ENCODE results near the gene ESRRG.
"Not testable (repeated sequence)": the region's sequence is repeated elsewhere in the genome, so short reads cannot be mapped to it uniquely, and the experiment has no call there.

ESRRG gene

DNA sequence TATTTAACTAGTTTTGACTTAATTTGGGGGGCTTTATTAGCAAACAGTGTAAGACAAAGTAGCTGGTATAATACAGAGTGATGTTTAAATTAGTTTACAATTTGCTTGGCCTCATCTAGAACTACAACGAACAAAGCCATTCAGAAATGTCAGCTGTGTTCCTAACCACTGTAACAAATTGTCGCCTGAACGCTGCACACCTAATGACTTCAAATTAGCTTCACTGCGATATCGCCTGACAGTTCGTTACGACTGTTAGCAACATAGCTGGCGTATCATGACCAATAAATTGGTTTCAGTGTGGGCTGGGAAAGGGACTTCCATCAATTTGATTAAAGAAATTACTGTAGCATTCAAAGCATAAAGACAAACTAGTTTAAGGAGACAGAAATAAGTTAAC is 160.1 kb downstream of the ESRRG start:
- DNase-seq (ENCODE audit: low spot score) = no peak

DNA sequence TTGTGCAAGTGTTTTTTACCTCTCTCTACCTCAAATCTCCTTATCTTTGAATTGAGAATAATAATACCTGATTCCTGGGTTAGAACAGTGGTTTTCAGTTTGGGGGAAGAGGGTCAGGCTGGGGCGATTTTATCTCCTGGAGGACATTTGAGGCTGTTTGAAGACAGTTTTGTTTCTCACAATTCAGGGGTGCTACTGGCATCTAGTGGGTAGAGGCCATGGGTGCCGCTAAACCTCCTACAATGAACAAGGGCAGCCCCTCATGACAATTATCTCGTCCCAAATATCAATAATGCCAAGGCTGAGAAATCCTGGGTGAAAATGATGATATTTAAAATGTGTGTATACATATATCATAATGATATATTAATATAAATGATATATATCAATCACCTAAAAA is 160.8 kb downstream of the ESRRG start:
- no peak for DNase-seq (ENCODE audit: low spot score)

DNA sequence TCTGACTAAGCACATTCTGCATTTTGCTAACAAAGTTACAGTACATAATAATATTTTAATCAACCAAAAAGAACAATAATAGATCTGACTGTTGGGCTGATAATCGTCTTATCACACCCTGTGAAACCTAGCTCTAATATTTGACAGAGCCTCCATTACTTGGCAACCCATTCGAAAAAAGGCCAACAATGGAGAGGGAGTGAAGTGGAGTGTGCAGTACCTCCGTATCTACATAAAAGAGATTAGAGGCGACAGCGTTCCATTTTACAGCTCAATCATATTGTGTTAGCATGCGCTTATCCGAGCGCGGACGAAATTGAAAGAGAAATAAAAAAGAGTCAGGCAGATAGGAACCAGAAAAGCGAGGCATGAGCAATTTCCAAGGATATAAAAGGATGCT is 162.7 kb downstream of the ESRRG start:
- no peak for DNase-seq (ENCODE audit: low spot score)

DNA sequence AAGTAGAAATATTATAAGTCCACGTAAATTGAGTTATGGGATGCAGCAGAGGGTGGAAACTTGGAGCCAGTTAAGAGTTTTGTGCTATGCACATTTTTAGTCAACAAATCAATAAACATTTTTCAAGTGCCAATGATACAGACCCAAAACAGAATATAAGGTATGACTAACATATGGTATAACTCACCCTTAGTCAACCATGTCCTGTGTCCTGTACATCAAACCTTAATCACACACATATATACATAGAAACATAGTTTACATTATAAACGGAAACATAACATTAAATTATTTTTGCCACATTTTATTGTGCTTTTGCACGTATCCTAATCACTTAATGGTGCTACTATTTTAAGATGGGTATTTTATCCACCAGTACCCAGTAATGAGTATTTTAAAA is 163.9 kb downstream of the ESRRG start:
- DNase-seq (ENCODE audit: low spot score) = no peak

DNA sequence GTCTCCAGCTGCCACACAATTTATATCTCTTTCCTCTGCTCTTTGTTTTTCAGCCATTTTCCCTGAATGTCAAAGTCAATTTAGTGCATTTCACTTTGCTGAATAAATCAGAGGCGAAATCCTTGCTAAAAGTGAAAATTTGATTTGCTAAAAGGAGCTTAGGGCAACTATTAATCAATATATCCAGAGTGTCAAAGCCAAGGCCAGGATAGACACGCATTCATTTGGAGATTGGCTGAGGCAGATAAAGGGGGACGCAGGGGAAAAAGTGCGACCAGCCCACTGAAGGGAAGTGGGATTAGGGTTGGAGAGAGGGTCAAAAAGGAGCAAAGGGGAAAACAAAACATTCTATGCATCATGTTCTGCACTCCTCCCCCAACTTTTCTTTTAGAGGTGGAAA is 167.6 kb downstream of the ESRRG start:
- DNase-seq (ENCODE audit: low spot score) = no peak

DNA sequence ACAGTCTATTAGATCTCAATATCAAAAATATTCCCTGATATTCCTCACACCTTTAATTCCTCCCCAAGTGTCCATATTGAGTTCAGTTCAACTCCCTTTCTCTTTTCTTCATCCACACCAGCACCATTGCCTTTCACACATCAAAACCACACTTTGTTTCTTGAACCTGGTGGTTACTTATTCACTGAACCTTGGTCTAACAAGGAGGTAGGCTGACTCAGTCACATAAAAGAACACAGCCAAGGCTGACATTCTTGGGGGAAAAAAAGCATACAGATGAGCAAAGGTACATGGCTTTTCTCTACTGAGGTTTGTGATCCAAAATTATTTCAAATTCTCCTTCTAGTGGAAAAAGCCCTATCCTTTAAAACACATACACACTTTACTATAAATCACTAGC is 168.3 kb downstream of the ESRRG start:
- DNase-seq (ENCODE audit: low spot score) = no peak

DNA sequence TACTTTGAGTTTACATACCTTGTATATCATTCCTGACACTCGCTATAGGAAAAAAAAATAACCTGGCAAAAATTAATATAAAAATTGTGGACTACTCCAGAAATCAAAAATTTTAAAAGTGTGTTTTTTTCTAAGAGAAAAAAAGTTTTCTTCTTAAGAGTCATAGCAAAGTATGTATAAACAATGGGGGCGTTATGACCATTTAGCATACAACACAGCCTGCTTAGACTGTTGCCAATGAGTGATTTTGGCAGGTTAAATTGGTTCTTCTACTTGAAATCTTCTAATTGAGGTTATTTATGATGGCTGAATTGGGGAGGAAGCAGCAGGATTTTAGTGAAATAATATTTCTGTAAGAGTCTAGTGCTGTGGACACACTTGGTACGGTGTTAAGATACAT is 169.5 kb downstream of the ESRRG start:
- DNase-seq (ENCODE audit: low spot score) = no peak

DNA sequence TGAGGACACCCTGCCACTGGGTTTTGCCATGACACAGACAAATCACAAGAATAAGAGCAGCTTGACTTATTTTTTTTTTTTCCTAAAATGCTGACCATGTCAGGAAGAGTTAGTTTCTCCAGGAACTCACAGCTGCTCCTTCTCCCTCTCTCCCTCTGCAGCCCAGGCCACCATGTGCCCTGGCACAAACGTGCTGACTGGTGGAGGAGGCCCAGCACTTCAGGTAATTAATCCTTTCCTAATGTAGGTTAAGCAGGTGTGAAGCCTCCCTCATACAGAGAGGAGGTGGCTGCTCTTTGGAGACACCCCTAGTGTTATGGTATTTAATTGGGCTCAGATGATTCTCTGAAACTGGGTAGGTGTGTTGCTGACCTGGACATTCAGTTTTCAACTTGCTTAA is 170.2 kb downstream of the ESRRG start:
- no peak for DNase-seq (ENCODE audit: low spot score)

DNA sequence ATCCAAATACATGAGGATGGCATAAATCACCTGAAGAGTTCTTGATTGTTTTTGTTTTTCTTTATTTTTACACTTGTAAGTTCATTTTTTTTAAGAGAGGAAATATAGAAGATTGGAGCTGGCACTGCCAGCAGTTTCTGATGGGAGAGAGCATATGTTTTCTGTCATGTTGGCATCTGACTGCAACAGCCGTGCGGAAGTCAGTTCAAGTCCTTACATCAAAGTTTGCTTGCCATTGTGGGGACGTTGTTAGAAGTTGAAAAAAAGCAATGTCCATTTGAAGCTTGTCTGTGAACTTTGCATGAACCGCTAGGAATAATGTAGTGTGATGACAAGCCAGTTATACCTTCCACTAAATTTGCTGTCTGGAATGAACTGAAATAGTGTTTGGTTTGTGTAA is 173.4 kb downstream of the ESRRG start:
- DNase-seq (ENCODE audit: low spot score) = no peak

DNA sequence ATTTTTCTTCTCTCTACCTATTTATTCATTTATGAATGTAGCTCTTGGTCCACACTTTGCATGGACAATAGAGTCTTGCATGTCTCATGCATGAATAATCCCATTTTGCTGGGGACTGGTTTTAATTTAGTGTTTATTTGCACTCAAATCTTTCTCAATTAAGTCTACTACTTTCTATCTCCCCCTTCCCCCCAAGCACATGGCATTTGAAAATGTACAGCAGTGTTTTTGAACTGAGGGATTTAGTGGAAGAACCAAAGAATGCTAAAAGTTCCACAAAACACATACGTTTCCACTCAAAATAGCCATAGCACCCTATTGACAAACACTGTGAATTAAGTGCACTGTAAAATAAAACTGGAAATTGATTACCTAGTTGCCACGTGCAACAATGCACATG is 180.5 kb downstream of the ESRRG start:
- DNase-seq (ENCODE audit: low spot score) = no peak

DNA sequence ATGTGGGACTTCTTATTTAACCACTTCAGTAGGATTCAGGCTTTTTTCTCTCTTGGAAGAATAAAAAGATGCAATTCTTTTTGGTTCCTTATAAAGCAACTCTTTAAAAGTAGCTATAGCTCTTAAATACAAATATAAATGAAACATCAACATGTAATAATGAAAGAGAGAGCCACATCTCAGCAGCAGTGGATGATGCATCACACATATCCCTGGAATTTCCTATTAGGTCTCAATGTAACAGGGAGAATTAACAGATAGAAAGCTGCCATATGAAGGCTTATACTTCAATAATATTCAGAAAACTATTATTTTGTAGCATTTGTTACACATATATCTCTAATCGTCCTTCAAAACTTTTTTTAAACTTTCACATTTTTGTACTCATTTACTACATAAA is 181.0 kb downstream of the ESRRG start:
- no peak for DNase-seq (ENCODE audit: low spot score)

DNA sequence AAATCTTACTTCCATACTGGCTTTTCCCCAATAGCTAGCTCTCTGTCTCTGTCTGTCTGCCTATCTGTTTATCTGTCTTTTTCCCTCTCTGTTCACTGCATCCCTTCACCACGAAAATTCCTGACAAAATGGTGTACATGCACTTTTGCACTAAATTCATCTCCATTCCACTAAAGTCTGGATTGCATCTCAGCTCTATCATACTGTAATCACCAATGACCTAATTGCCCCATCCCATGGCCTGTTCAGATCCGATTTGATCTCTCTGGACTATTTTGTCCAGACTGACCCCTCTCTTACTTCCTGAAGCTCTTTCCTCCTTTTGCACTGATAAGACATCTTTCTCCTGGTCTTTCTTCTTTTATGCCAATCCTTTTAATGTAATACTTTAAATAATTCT is 187.5 kb downstream of the ESRRG start:
- DNase-seq (ENCODE audit: low spot score) = no peak

DNA sequence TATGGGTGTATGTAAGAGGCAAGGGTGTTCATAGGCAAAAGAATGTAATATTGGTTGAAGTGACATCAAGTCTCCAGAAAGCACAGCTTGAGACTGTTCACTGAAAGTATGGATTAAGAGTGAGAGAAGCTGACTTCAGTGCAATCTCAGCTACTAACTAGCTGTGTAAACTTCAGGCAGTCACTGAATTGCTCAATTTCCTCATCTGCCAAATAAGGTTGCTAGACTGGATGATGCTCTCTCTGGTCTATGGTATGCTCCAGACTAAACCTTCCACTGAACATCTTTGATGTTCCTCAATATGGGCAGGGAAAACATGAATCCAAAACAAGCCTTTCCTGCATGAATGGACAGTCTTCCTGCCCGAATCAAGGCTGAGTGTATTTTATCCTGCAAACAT is 188.2 kb downstream of the ESRRG start:
- DNase-seq (ENCODE audit: low spot score) = no peak

DNA sequence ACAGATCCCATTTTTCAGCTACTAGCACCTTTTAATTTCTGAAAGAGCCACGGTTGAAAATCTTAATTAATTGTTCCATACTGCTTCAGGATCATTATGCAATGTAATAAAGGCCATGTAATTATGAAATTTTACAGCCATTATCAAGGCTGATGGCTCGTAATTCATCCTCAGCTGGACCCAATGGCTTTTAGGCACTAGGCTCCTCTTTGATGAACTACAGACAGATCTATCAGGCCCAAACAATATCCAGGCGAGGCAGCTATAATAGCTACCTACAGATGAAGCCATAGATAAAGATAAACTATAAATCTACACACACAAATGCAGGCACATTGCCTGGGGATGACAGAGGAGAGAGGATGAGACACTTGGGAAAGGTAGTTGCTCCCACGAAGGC is 189.5 kb downstream of the ESRRG start:
- no peak for DNase-seq (ENCODE audit: low spot score)

DNA sequence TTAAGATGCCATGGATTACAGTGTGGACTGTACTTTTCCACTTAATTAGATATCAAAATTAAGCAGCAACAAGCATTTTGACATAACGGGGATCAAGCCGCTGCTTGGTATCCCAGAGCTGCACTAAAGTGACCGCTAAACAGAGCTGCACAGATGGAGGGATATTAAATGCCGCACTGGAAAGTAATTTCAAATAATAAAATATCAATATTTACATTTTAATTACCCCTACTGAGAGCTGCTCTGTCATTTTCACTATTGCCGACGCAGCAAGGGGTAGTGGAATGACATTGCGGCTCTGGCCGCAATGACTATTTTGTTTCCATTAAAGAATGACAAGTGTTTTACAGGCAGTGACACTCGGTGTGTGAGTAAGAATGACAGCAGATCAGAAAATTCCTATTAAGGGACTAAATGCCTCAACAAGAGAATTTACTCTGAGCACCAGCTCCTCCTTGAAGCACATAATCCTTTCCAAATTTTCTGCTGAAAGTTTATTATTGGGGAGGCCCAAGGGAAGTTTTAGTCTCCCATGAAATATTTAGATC is 190.9 kb downstream of the ESRRG start:
- DNase-seq (ENCODE audit: low spot score) = no peak

DNA sequence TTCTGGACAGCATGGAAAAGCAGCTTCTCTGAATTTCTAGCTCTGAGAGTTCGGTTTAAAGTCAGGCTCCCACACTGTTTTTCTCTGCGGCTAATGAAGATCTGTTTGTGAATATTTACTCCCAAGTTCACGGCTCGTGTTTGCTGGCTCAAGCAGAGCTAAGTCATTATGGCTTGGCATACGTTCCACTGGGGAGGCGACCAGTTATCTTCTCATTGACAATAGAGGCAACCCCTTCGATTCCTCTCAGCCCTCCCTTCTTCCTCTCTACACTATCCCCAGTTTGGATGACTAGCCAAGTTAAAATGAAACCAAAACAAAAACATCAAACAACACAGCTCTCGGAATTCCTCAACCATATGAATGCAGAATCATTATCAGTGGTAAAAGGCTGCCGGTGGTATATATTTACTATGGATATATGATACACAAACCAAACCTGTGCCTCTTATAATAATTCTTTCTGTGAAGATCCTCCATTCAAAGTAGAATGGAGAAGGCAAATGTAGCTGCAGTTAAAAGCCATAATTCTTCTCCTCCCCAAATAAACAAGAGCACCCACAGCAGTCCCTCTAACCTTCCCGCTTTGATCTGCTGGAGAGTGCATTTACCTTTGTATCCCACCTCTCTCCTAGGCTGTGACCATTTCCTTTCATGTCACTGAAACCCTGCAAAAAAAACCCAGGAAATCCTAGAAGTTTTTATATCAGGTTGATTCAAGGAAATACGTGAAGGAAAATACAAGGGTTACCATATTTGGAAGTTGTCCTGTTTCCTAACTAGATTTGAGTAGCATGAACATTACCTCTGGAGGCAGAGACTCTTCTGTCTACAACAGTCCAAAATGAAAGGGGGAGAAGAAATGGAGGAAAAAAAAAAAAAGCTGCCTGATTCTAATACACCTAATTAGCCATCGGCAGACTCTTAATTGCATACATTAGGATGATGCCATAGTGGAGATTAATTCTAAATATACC is 191.7 kb downstream of the ESRRG start:
- DNase-seq (ENCODE audit: low spot score) = no peak

DNA sequence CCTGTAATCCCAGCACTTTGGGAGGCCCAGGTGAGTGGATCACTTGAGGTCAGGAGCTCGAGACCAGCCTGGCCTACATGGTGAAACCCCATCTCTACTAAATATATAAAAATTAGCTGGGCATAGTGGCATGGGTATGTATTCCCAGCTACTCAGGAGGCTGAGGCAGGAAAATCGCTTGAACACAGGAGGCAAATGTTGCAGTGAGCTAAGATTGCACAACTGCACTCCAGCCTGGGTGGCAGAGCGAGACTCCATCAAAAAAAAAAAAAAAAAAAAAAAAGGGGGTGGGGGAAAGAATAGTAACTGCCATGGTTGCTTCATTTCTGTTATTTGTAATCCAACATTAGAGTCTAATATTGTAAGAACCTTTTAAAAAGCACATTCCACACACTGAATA is 193.4 kb downstream of the ESRRG start:
- DNase-seq (ENCODE audit: low spot score) = not testable (repeated sequence)

DNA sequence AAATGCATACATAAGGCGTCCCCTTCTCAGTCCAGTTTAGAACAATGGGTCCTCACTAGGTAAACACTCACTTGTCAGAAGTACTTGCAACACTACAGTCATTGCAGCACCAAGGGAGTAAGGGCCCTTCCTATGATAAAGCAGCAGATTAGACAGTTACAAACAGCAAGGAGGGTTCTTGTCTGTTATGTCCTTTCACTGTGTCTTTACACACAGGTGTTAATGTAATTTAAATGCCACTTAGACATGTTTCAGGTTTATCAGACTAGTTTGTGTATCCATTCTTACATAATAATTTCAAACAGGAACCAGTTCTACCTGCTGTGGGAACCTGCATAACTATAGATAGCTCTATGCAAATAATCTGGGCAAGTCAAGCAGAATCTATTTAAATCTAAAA is 194.4 kb downstream of the ESRRG start:
- DNase-seq (ENCODE audit: low spot score) = no peak

DNA sequence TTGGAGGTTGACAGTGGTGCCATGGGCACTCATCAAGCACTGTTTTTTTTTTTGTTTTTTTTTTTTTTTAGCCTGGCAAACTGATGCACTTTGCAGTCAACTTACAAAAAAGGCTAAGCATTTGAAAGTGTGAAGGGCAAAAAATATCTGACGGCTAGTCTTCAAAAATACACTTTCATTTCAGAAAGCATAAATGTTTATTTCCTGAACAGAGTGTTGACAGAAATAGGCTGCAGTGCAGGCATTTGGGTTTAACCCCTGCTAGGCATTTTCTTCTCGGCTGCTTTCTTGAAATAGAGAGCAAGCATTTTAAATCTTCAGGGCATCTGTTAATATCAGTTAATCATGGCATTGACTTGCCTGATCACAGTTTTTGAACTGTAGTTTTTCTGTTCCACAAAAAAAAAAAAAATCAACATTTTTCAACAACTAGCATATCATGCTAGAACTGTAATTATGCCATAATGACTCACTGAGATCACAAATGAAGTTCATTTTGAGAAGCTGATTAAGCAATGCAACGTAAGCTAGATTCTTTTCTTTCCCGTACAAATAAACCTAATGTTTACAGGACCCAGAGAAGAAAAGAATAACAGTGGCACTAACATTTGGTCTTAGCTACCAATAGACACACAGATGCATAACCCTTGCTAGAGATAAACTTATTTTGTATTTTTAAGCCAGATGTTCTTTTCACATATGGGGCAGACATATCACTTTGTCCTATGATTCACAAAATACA is 199.6 kb downstream of the ESRRG start:
- DNase-seq (ENCODE audit: low spot score) = no peak

DNA sequence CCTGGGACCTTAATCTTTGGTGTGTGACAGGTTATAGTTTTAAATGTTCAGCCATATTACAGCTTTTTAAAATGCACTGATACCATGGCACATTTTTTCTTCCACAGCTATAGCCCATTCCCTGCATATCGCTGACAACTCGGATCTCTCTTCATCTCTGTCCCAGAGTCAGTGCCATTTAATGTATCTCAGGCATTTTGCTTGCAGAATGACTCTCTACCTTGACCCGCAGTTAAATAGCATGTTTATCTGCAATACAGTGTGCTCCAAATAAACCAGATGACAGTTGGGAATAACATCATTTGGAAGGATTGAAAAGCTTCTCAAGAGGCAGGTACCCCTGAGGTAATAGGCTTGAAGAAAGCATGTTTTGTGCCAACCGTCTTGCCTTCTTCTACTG is 200.2 kb downstream of the ESRRG start:
- DNase-seq (ENCODE audit: low spot score) = no peak

DNA sequence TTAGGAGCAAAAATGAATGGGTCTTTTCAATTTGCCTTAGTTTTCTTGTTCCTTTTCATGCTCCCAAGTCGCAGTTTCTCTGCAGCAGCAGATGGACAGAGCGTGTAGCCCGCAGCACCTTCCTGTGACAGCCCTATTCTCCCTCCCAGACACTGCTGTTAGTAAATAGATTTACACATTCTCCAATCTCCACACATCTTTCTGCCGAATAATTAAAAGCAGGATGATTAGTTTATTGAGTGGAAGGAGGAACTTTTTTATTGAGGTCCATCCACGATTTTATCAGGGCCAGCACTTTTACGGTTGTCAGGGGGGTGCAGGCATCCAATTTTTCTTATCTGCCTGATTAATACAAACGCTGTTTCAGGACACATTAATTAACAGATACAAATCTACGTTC is 201.8 kb downstream of the ESRRG start:
- DNase-seq (ENCODE audit: low spot score) = no peak

DNA sequence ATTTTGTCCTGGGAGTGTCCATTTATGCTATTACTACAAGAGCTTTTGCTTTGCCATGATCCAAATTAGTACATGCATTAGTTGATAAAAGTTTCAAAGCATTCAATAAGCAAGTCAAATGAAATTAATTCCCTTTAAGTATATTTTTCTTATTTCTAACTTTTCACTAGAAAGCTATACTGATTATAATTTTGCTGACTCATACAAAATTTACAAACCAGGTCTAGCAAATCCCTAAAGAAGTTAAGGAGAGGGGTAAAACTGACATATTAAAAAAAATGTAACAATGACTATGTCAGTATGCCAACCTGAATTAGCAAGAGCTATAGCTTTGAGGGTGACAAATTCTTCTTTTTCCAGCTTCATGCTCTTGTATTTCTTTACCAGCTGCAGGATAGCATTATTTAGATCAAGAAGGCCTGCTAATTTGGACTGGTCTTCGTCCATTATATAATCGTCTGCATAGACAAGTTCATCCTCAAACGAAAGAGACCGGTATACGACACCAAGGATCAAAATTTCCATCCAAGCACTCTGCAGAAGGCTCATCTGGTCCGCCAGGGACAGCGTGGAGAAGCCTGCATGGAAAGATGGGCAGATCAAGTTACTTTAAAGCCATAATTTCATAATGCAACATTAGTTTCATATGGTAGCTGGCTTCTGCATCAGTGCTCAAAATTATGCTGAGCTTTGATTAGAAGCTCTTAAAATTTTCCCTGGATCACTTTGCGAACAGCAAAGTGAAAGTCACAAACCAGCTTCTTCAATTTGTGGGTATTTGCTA is 204.2 kb downstream of the ESRRG start:
- DNase-seq (ENCODE audit: low spot score) = no peak
